GM10248 (cell line): ENCODE measurements around the gene TUBGCP6.

Experiments used
- CTCF ChIA-PET: fragments of 300-600 bp; sonication (Branson Sonifier 250); formaldehyde crosslinking; extraction: SDS; loops from one replicate; lab custom pipeline; 2021; ENCODE audit warnings: antibody characterized with exemption; lab: Yijun Ruan, JAX
- POLR2A ChIA-PET: fragments of 350-650 bp; sonication (Branson Sonifier 250); formaldehyde crosslinking; extraction: SDS; loops from one replicate; lab custom pipeline; 2020; ENCODE audit warnings: antibody characterized with exemption; lab: Yijun Ruan, JAX
- DNase-seq: peaks from one replicate; pipeline ENCODE4 v3.0.0; 2012; ENCODE audit errors: extremely low spot score
- CTCF ChIP-seq: IDR thresholded peaks from 2 replicates; pipeline ENCODE4 v1.5.1; 2012; ENCODE audit warnings: mild to moderate bottlenecking, low read depth; ENCODE audit errors: extremely low read depth, missing control alignments, control extremely low read depth

The TUBGCP6 gene

GRCh38 chr22:50196256-50196655 is 48.6 kb downstream of the TUBGCP6 start:
- ChIA-PET CTCF (interaction anchor here (1.1 kb wide), 2 partner anchors 12 to 23 kb away, joined by 3 read pairs; no protein-coding TSS in a partner anchor), POLR2A (no interaction called here)
- no peak for TF ChIP-seq CTCF
- DNase-seq, result no peak

- no peak for TF ChIP-seq CTCF
- DNase-seq, result no peak
- POLR2A ChIA-PET, result no interaction called here
- CTCF ChIA-PET, result interaction anchor here (0.8 kb wide), 1 partner anchor 264 kb away, joined by 3 read pairs; no protein-coding TSS in a partner anchor
Observed at GRCh38 chr22:50194037-50194805, 50.6 kb downstream of the TUBGCP6 start.

GRCh38 chr22:50193621-50194020 is 51.2 kb downstream of the TUBGCP6 start:
- ChIA-PET POLR2A (no interaction called here), CTCF (no interaction called here)
- no peak for TF ChIP-seq CTCF
- DNase-seq, result no peak

- ChIA-PET POLR2A (no interaction called here), CTCF (interaction anchor here (1.2 kb wide), 1 partner anchor 28 kb away, joined by 3 read pairs; no protein-coding TSS in a partner anchor)
- TF ChIP-seq CTCF, result no peak
- no peak for DNase-seq
Observed at GRCh38 chr22:50192436-50193204, 52.2 kb downstream of the TUBGCP6 start.

GRCh38 chr22:50190941-50191741 is 53.7 kb downstream of the TUBGCP6 start:
- CTCF ChIA-PET, result interaction anchor here (0.6 to 2.4 kb wide), 11 partner anchors 10 to 430 kb away, joined by 3 to 11 read pairs (median 3); partner anchors contain the start of gene SELENOO
- no peak for TF ChIP-seq CTCF
- peak; percentile 77 for DNase-seq
- POLR2A ChIA-PET, result interaction anchor here (1.7 kb wide), 1 partner anchor 10 kb away, joined by 4 read pairs; no protein-coding TSS in a partner anchor
